OCI-LY3 (cell line): ENCODE results near the gene ZNF844.

Experiments used
- H2AFZ ChIP-seq: fragments of 200-600, 300-600 bp; shearing (Covaris generic); 2 replicates; pipeline ENCODE4 v1.6.0; 2014; ENCODE audit warnings: antibody characterized with exemption, low read depth, low read length
- H3K27ac ChIP-seq: fragments of 200-600, 300-600 bp; sonication (generic); 2 replicates; pipeline ENCODE4 v1.5.1; 2014; ENCODE audit warnings: mild to moderate bottlenecking, low read length, moderate library complexity, mixed read lengths
- H3K27me3 ChIP-seq: fragments of 200-600, 300-600 bp; sonication (generic); 2 replicates; pipeline ENCODE4 v1.6.1; 2014; ENCODE audit warnings: low read depth, low read length, mixed read lengths
- H3K36me3 ChIP-seq: fragments of 200-600, 300-600 bp; sonication (generic); replicated peaks from 2 replicates; pipeline ENCODE3; 2014; ENCODE audit warnings: low read depth, low read length, mixed read lengths
- H3K4me1 ChIP-seq: fragments of 300-600, 200-600 bp; sonication (generic); 2 replicates; pipeline ENCODE4 v1.6.1; 2014; ENCODE audit warnings: low read length, mixed read lengths
- H3K4me2 ChIP-seq: fragments of 200-600, 300-600 bp; sonication (generic); 2 replicates; pipeline ENCODE4 v1.6.1; 2014; ENCODE audit warnings: low read length, mixed read lengths
- H3K4me3 ChIP-seq: fragments of 300-600, 200-600 bp; sonication (generic); 2 replicates; pipeline ENCODE4 v1.5.1; 2014; ENCODE audit warnings: antibody characterized with exemption, mild to moderate bottlenecking, low read length, moderate library complexity
- H3K79me2 ChIP-seq: fragments of 300-600, 200-600 bp; shearing (Covaris generic); 2 replicates; pipeline ENCODE4 v1.6.1; 2014; ENCODE audit warnings: mild to moderate bottlenecking, low read length, mixed read lengths
- H3K9ac ChIP-seq: fragments of 300-600, 200-600 bp; shearing (Covaris generic); 2 replicates; pipeline ENCODE4 v1.6.0; 2014; ENCODE audit warnings: mild to moderate bottlenecking, low read length, moderate library complexity
- H3K9me3 ChIP-seq: fragments of 200-600, 300-600 bp; shearing (Covaris generic); 2 replicates; pipeline ENCODE4 v1.6.1; 2014; ENCODE audit warnings: low read length, mixed read lengths; ENCODE audit not compliant: insufficient read depth
- H4K20me1 ChIP-seq: fragments of 200-600, 300-600 bp; sonication (generic); 2 replicates; pipeline ENCODE4 v1.6.1; 2016; ENCODE audit warnings: low read length, mixed read lengths; ENCODE audit not compliant: insufficient read depth
- EZH2phosphoT487 ChIP-seq: fragments of 200-600 bp; shearing (Covaris generic); IDR thresholded peaks from 2 replicates; pipeline ENCODE4 v1.6.1; 2018; ENCODE audit warnings: antibody characterized with exemption, mixed run types, low read depth
- TF ChIP-seq, protein P1 (sequence below): fragments of 200-600, 300-600 bp; sonication (generic); IDR thresholded peaks from 2 replicates; pipeline ENCODE4 v1.5.1; 2014; ENCODE audit warnings: antibody characterized with exemption, low read length, low read depth

ZNF844 gene

DNA sequence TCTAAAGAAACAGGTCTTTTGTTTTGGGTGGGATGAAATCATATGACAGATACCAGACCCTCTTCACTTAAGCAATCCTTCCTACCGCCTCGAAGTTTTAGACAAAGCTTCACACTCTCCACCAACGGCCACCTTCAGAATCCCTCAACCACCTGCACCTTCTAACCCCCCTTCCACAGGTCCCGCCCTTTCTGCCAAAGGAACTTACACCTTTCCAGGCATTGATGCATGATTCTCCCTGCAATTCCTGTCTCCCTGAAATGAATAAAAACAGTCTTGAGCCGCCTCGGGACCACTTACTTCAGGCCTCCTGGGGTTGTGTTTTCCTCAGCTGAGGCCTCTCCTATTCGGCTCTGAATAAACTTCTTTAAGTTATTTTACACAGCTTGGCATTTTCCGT lies 29.9 kb upstream of the ZNF844 start:
- H3K27ac ChIP-seq: no peak overlapping the region
- H3K79me2 ChIP-seq: no peaks in the 10 kb centered on the region
- TF ChIP-seq EZH2phosphoT487: no peak
- TF ChIP-seq, protein P1, sequence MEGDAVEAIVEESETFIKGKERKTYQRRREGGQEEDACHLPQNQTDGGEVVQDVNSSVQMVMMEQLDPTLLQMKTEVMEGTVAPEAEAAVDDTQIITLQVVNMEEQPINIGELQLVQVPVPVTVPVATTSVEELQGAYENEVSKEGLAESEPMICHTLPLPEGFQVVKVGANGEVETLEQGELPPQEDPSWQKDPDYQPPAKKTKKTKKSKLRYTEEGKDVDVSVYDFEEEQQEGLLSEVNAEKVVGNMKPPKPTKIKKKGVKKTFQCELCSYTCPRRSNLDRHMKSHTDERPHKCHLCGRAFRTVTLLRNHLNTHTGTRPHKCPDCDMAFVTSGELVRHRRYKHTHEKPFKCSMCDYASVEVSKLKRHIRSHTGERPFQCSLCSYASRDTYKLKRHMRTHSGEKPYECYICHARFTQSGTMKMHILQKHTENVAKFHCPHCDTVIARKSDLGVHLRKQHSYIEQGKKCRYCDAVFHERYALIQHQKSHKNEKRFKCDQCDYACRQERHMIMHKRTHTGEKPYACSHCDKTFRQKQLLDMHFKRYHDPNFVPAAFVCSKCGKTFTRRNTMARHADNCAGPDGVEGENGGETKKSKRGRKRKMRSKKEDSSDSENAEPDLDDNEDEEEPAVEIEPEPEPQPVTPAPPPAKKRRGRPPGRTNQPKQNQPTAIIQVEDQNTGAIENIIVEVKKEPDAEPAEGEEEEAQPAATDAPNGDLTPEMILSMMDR: no peak
- H3K4me1 ChIP-seq: peaks cover 8% of the 10 kb centered on the region; the same call in 1 of the 2 replicates
- H3K36me3 ChIP-seq: peaks cover 25% of the 10 kb centered on the region
- H3K4me2 ChIP-seq: no peak overlapping the region
- H3K9me3 ChIP-seq: no peaks in the 10 kb centered on the region
- no peaks in the 10 kb centered on the region for H3K27me3 ChIP-seq
- H2AFZ ChIP-seq: no peak overlapping the region
- no peak overlapping the region for H3K4me3 ChIP-seq
- no peaks in the 10 kb centered on the region for H4K20me1 ChIP-seq
- H3K9ac ChIP-seq: no peak overlapping the region

DNA sequence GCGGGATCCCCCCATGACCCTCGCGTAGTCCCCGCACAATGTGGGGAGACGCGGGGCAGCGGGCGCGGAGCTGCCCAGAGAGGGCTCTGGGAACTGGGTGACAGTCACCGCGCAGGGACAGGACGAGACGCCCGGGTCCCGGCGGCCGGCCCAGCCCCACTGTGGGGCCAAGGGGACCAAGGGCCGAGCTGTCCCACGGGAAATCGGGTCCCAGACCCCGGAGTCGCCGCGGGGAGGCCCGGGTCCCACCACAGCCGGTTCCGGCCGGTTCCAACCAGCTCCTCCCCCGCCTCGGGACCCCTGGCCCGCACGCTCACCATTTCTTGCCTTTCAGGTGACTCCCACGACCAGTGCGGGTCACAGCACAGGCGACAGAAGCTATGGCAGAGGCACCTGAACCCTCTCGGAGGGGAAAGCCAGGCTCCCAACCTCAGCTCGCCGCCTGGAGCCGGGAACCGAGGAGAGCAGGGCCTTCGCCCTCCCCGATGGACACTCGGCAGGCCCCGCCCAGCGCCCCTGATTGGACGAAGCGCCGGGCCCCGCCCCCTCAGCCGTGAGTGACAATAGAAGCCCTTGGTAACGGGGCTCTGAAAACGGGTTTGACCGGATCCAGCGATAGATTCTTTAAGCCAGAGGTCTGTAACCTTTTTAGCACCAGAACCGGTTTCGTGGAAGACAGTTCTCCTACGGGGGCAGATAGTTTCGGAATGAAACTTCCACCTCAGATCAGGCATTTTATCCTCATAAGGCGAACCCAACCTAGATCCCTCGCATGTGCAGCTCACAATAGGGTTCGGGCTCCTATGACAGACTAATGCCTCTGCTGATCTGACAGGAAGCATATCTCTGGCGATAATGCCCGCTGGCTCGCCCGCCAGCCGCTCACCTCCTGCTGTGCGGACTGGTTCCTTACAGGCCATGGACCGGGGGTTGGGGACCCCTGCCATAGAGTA lies 29.0 kb upstream of the ZNF844 start, which contains the start of gene ZNF433:
ZNF433 (minus strand) TSS at position 460 of the 953 bp plus-strand sequence; CDS start at position 320, 140 bp downstream.
- Histone ChIP-seq H3K36me3 (peaks cover 25% of the 10 kb centered on the region), H3K27ac (no peak within 1 kb of the TSS), H3K79me2 (no peaks in the 10 kb centered on the region), H3K9ac (no peak within 1 kb of the TSS), H2AFZ (no peak within 1 kb of the TSS), H3K4me1 (peaks cover 8% of the 10 kb centered on the region; the same call in 1 of the 2 replicates), H3K4me2 (no peak within 1 kb of the TSS), H3K4me3 (0 out of 2 replicates have a peak within 1 kb of the TSS, but pooled peaks have one; percentile 15), H4K20me1 (no peaks in the 10 kb centered on the region), H3K9me3 (no peaks in the 10 kb centered on the region), H3K27me3 (no peaks in the 10 kb centered on the region)
- TF ChIP-seq EZH2phosphoT487: no peak
- TF ChIP-seq, protein P1: no peak

DNA sequence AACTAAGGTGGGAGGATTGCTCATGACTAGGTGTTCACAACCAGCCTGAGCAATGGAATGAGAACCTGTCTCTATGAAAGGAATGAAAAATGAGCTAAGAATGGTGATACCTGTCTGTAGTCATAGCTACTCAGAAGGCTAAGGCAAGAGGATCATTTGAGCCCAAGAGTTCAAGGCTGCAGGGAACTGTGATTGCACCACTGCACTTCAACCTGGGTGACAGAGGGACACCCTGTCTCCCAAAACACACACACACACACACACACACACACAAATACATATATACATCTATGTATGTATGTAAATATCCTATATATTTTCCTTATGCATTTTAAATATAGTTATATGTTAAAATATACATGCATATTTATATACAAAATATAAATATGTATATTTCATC lies 21.6 kb upstream of the ZNF844 start:
- Histone ChIP-seq H3K27ac (no peak overlapping the region), H3K27me3 (no peaks in the 10 kb centered on the region), H2AFZ (no peak overlapping the region), H3K9me3 (peaks cover 22% of the 10 kb centered on the region; the same call in 1 of the 2 replicates), H3K4me1 (no peaks in the 10 kb centered on the region), H3K36me3 (peaks cover 56% of the 10 kb centered on the region), H3K79me2 (no peaks in the 10 kb centered on the region), H3K4me3 (no peak overlapping the region), H3K4me2 (no peak overlapping the region), H4K20me1 (no peaks in the 10 kb centered on the region), H3K9ac (no peak overlapping the region)
- TF ChIP-seq, protein P1: no peak
- TF ChIP-seq EZH2phosphoT487: no peak

DNA sequence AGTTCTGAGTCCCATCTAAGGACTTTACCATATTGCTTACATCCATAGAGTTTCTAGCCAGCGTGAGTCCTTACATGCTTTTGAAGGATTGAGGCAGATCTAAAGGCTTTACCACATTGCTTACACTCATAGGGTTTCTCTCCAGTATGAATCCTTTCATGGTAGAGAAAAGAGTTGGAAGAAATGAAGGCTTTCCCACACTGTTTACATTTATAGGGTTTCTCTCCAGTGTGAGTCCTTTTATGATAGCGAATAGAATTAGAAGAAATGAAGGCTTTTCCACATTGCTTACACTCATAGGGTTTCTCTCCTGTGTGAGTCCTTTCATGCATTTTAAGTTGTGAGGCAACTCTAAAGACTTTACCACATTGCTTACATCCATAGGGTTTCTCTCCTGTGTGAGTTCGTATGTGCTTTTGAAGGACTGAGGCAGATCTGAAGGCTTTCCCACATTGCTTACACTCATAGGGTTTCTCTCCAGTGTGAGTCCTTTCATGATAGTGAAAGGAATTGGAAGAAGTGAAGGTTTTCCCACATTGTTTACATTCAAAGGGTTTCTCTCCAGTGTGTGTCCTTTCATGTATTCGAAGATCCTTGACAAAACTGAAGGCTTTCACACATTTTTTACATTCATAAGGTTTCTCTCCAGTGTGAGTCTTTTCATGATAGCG lies 20.6 kb upstream of the ZNF844 start:
- Histone ChIP-seq H3K9ac (no peak overlapping the region), H3K4me3 (no peak overlapping the region), H3K36me3 (peaks cover 57% of the 10 kb centered on the region), H3K27ac (no peak overlapping the region), H3K79me2 (no peaks in the 10 kb centered on the region), H3K4me2 (no peak overlapping the region), H3K9me3 (peaks cover 22% of the 10 kb centered on the region; the same call in 1 of the 2 replicates), H3K27me3 (no peaks in the 10 kb centered on the region), H2AFZ (no peak overlapping the region), H4K20me1 (no peaks in the 10 kb centered on the region), H3K4me1 (no peaks in the 10 kb centered on the region)
- TF ChIP-seq, protein P1: no peak
- TF ChIP-seq EZH2phosphoT487: no peak
